Nucleus accumbens (tissue), 56 donors: ENCODE data around the gene CTNND2.
A peak's percentile ranks its signal among the peaks of the same experiment; 100 is the strongest.
"Not testable (repeated sequence)": the region's sequence is repeated elsewhere in the genome, so short reads cannot be mapped to it uniquely, and the experiment has no call there.

Source experiments
- DNase-seq, 56 donors: peaks; one replicate each; lab custom pipeline; 2025; lab: John Stamatoyannopoulos, UW

The CTNND2 gene

GRCh38 chr5:11692636-11693035 is 211.6 kb downstream of the CTNND2 start:
- no peak for DNase-seq

GRCh38 chr5:11687498-11687897 is 216.7 kb downstream of the CTNND2 start:
- no peak for DNase-seq

GRCh38 chr5:11684607-11685006 is 219.6 kb downstream of the CTNND2 start:
- DNase-seq, result no peak

- DNase-seq, result peak in 6 of 56 donors; percentile 3 to 43 (median 8)
These were observed 220.6 kb downstream of the CTNND2 start for GRCh38 chr5:11683666-11684065.

GRCh38 chr5:11681796-11682195 is 222.4 kb downstream of the CTNND2 start:
- DNase-seq, result no peak

- no peak for DNase-seq
These were observed 224.6 kb downstream of the CTNND2 start for GRCh38 chr5:11679676-11680075.

- peak in 2 of 56 donors; percentile 8 to 10 for DNase-seq
These were observed 229.1 kb downstream of the CTNND2 start for GRCh38 chr5:11675184-11675583.

GRCh38 chr5:11672385-11673085 is 231.7 kb downstream of the CTNND2 start:
- DNase-seq, result no peak

GRCh38 chr5:11658376-11658775 is 245.9 kb downstream of the CTNND2 start:
- DNase-seq, result no peak

- DNase-seq, result no peak
These were observed 247.3 kb downstream of the CTNND2 start for GRCh38 chr5:11656916-11657315.

- no peak for DNase-seq
These were observed 248.6 kb downstream of the CTNND2 start for GRCh38 chr5:11655681-11656080.

- no peak for DNase-seq
These were observed 253.3 kb downstream of the CTNND2 start for GRCh38 chr5:11650936-11651335.

- no peak for DNase-seq
These were observed 258.1 kb downstream of the CTNND2 start for GRCh38 chr5:11646141-11646540.

GRCh38 chr5:11642438-11642837 is 261.8 kb downstream of the CTNND2 start:
- peak in 2 of 56 donors; percentile 5 to 7 for DNase-seq

GRCh38 chr5:11640158-11640873 is 263.9 kb downstream of the CTNND2 start:
- DNase-seq, result no peak

- no peak for DNase-seq
These were observed 281.5 kb downstream of the CTNND2 start for GRCh38 chr5:11622785-11623184.

GRCh38 chr5:11620172-11620571 is 284.1 kb downstream of the CTNND2 start:
- no peak for DNase-seq

GRCh38 chr5:11619339-11620024 is 284.8 kb downstream of the CTNND2 start:
- peak in 2 of 56 donors; percentile 16 to 26 for DNase-seq

- DNase-seq, result no peak
These were observed 287.2 kb downstream of the CTNND2 start for GRCh38 chr5:11617080-11617479.

GRCh38 chr5:11616624-11617023 is 287.6 kb downstream of the CTNND2 start:
- DNase-seq, result not testable (repeated sequence)

GRCh38 chr5:11611011-11611410 is 293.2 kb downstream of the CTNND2 start:
- DNase-seq, result no peak
